Measurements from ENCODE around the gene TBX4. TPM values are rescaled to one million over a fixed set of nuclear protein-coding genes. Genes with fewer than 3 reads are reported as not detected.

The TBX4 gene
- total and polyA plus RNA-seq, 2 of the 13 experiments (the other 11 are each of a cell fraction or from before 2014, with no cell fraction given) = 0.11 to 1.1 TPM

DNA sequence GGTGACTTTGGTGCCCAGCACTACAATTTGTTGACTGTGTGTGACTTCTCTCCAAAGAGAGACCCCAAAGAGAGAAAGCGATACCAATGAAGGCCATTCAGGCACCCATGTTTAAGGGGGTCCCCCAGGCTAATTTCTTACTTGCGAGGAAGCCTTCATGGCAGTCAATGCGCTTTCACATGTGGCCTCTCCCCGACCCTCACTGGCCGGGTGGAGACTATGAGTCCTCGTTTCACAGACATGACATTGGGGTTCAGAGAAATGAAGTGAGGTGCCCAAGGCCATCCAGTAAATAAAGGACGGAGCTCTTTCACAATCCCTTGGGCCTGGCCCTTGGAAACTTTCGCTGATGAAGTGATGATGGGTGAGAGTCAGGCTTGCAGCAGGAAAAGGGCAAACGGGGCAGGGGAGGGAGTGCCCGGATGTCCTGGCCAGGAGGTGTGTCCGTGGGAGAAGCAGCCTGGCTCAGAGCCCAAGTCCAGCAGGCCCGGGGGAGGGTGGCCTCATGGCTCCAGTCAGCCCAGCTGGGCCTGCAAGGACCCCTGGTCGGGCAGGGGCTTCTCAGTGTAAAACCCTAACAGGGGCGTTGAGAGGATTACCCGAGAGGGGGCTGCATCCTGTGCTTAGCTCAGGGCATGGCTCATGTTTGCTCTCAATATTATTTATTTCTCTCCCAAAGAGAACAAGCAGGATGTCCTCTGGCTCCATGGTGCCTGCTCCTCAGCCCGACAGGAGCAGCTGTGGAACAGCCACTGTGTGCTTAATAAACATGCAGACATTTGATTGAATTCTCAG is 37.9 kb upstream of the TBX4 start (continued):
- TF ChIP-seq, protein P1, sequence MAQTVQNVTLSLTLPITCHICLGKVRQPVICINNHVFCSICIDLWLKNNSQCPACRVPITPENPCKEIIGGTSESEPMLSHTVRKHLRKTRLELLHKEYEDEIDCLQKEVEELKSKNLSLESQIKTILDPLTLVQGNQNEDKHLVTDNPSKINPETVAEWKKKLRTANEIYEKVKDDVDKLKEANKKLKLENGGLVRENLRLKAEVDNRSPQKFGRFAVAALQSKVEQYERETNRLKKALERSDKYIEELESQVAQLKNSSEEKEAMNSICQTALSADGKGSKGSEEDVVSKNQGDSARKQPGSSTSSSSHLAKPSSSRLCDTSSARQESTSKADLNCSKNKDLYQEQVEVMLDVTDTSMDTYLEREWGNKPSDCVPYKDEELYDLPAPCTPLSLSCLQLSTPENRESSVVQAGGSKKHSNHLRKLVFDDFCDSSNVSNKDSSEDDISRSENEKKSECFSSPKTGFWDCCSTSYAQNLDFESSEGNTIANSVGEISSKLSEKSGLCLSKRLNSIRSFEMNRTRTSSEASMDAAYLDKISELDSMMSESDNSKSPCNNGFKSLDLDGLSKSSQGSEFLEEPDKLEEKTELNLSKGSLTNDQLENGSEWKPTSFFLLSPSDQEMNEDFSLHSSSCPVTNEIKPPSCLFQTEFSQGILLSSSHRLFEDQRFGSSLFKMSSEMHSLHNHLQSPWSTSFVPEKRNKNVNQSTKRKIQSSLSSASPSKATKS (CRISPR knock-in tag; IDR thresholded peaks at IDR 0.05) = no peak
- TF ChIP-seq, protein P2, sequence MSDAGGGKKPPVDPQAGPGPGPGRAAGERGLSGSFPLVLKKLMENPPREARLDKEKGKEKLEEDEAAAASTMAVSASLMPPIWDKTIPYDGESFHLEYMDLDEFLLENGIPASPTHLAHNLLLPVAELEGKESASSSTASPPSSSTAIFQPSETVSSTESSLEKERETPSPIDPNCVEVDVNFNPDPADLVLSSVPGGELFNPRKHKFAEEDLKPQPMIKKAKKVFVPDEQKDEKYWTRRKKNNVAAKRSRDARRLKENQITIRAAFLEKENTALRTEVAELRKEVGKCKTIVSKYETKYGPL (CRISPR knock-in tag; IDR thresholded peaks at IDR 0.05) = no peak
- TF ChIP-seq AGO1 (IDR thresholded peaks at IDR 0.05; ENCODE audit: low read depth, low read length, poor library complexity, severe bottlenecking) = no peak
- no peak for TF ChIP-seq REL (CRISPR knock-in tag; conservative IDR thresholded peaks at IDR 0.05)
- TF ChIP-seq WIZ (CRISPR knock-in tag; IDR thresholded peaks at IDR 0.05) = no peak
- TF ChIP-seq, protein P3, sequence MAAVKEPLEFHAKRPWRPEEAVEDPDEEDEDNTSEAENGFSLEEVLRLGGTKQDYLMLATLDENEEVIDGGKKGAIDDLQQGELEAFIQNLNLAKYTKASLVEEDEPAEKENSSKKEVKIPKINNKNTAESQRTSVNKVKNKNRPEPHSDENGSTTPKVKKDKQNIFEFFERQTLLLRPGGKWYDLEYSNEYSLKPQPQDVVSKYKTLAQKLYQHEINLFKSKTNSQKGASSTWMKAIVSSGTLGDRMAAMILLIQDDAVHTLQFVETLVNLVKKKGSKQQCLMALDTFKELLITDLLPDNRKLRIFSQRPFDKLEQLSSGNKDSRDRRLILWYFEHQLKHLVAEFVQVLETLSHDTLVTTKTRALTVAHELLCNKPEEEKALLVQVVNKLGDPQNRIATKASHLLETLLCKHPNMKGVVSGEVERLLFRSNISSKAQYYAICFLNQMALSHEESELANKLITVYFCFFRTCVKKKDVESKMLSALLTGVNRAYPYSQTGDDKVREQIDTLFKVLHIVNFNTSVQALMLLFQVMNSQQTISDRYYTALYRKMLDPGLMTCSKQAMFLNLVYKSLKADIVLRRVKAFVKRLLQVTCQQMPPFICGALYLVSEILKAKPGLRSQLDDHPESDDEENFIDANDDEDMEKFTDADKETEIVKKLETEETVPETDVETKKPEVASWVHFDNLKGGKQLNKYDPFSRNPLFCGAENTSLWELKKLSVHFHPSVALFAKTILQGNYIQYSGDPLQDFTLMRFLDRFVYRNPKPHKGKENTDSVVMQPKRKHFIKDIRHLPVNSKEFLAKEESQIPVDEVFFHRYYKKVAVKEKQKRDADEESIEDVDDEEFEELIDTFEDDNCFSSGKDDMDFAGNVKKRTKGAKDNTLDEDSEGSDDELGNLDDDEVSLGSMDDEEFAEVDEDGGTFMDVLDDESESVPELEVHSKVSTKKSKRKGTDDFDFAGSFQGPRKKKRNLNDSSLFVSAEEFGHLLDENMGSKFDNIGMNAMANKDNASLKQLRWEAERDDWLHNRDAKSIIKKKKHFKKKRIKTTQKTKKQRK (IDR thresholded peaks at IDR 0.05; ENCODE audit: low read length) = no peak
- TF ChIP-seq, protein P4, sequence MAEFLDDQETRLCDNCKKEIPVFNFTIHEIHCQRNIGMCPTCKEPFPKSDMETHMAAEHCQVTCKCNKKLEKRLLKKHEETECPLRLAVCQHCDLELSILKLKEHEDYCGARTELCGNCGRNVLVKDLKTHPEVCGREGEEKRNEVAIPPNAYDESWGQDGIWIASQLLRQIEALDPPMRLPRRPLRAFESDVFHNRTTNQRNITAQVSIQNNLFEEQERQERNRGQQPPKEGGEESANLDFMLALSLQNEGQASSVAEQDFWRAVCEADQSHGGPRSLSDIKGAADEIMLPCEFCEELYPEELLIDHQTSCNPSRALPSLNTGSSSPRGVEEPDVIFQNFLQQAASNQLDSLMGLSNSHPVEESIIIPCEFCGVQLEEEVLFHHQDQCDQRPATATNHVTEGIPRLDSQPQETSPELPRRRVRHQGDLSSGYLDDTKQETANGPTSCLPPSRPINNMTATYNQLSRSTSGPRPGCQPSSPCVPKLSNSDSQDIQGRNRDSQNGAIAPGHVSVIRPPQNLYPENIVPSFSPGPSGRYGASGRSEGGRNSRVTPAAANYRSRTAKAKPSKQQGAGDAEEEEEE (CRISPR knock-in tag; IDR thresholded peaks at IDR 0.05; ENCODE audit: borderline replicate concordance) = no peak
- no peak for TF ChIP-seq TBX2 (CRISPR knock-in tag; IDR thresholded peaks at IDR 0.05; ENCODE audit: borderline replicate concordance)
- no peak for TF ChIP-seq RNF2 (conservative IDR thresholded peaks at IDR 0.05; ENCODE audit: low read depth)
- no peak for TF ChIP-seq SMYD3 (CRISPR knock-in tag; IDR thresholded peaks at IDR 0.05)
- no peak for TF ChIP-seq FOSL1 (CRISPR knock-in tag; IDR thresholded peaks at IDR 0.05; ENCODE audit: borderline replicate concordance)
- TF ChIP-seq ZBTB1 (CRISPR knock-in tag; IDR thresholded peaks at IDR 0.05; ENCODE audit: borderline replicate concordance) = no peak
- TF ChIP-seq ZNF326 (CRISPR knock-in tag; IDR thresholded peaks at IDR 0.05; ENCODE audit: borderline replicate concordance) = no peak
- TF ChIP-seq, protein P5, sequence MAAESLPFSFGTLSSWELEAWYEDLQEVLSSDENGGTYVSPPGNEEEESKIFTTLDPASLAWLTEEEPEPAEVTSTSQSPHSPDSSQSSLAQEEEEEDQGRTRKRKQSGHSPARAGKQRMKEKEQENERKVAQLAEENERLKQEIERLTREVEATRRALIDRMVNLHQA (CRISPR knock-in tag; IDR thresholded peaks at IDR 0.05) = no peak
- TF ChIP-seq, protein P6, sequence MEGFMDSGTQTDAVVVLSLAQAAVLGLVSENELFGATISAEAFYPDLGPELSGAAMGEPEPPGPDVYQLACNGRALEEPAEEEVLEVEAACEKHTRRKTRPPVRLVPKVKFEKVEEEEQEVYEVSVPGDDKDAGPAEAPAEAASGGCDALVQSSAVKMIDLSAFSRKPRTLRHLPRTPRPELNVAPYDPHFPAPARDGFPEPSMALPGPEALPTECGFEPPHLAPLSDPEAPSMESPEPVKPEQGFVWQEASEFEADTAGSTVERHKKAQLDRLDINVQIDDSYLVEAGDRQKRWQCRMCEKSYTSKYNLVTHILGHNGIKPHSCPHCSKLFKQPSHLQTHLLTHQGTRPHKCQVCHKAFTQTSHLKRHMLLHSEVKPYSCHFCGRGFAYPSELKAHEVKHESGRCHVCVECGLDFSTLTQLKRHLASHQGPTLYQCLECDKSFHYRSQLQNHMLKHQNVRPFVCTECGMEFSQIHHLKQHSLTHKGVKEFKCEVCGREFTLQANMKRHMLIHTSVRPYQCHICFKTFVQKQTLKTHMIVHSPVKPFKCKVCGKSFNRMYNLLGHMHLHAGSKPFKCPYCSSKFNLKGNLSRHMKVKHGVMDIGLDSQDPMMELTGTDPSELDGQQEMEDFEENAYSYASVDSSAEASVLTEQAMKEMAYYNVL (CRISPR knock-in tag; IDR thresholded peaks at IDR 0.05; ENCODE audit: borderline replicate concordance) = peak; percentile 48; the same call in 1 of the 2 replicates
- TF ChIP-seq MTA1 (CRISPR knock-in tag; IDR thresholded peaks at IDR 0.05; ENCODE audit: borderline replicate concordance) = peak; percentile 44; the same call in 1 of the 2 replicates
- peak; percentile 66; the same call in 1 of the 2 replicates for TF ChIP-seq ZNF12 (CRISPR knock-in tag; IDR thresholded peaks at IDR 0.05)
- no peak for TF ChIP-seq MED13 (CRISPR knock-in tag; IDR thresholded peaks at IDR 0.05)

All from HepG2 (cell line).